GM04503 (cell line): ENCODE measurements around the gene MUC5B.

ENCODE experiments used
- DNase-seq: peaks from one replicate; pipeline ENCODE4 v3.0.0-alpha.2; 2012; ENCODE audit warnings: low read depth

MUC5B gene

GRCh38 chr11:1192741-1193325, 30.0 kb upstream of the MUC5B start:
- no peak for DNase-seq

- no peak for DNase-seq
Measured at GRCh38 chr11:1193326-1194230, 29.3 kb upstream of the MUC5B start.

- DNase-seq, result no peak
Measured at GRCh38 chr11:1194231-1194976, 28.5 kb upstream of the MUC5B start.

- DNase-seq, result no peak
Measured at GRCh38 chr11:1194977-1195681, 27.7 kb upstream of the MUC5B start.

GRCh38 chr11:1195682-1196515, 27.0 kb upstream of the MUC5B start:
- no peak for DNase-seq

GRCh38 chr11:1196516-1197391, 26.1 kb upstream of the MUC5B start:
- no peak for DNase-seq

GRCh38 chr11:1197431-1197885, 25.4 kb upstream of the MUC5B start:
- no peak for DNase-seq

GRCh38 chr11:1197886-1198560, 24.8 kb upstream of the MUC5B start:
- DNase-seq, result no peak

GRCh38 chr11:1198561-1199240, 24.2 kb upstream of the MUC5B start:
- DNase-seq, result no peak

GRCh38 chr11:1199241-1199750, 23.6 kb upstream of the MUC5B start:
- DNase-seq, result no peak

- DNase-seq, result no peak
Measured at GRCh38 chr11:1199751-1200610, 22.9 kb upstream of the MUC5B start.

GRCh38 chr11:1200611-1201191, 22.2 kb upstream of the MUC5B start:
- no peak for DNase-seq

- DNase-seq, result no peak
Measured at GRCh38 chr11:1201395-1202153, 21.3 kb upstream of the MUC5B start.

- no peak for DNase-seq
Measured at GRCh38 chr11:1202154-1202775, 20.6 kb upstream of the MUC5B start.

GRCh38 chr11:1202776-1203504, 19.9 kb upstream of the MUC5B start:
- no peak for DNase-seq
